GM23338 (cell line): ENCODE data around the gene MDGA2. TPM values are rescaled to one million over a fixed set of nuclear protein-coding genes. Genes with fewer than 3 reads are reported as not detected.

ENCODE experiments used
- ATAC-seq: fragments of 200-7000 bp; cut with Tn5 transposase; 3 replicates; pipeline ENCODE4 v1.9.1; 2020
- DNase-seq: peaks from one replicate; pipeline ENCODE4 v3.0.0-alpha.2; 2015; ENCODE audit warnings: low spot score
- H2AFZ ChIP-seq: fragments of 200-600 bp; sonication (generic); 2 replicates; pipeline ENCODE4 v1.8.0; 2016; ENCODE audit warnings: antibody characterized with exemption, mild to moderate bottlenecking, moderate library complexity
- H3F3A ChIP-seq: fragments of 200-600 bp; sonication (generic); replicated peaks from 2 replicates; pipeline ENCODE4 v1.8.0; 2017; ENCODE audit warnings: antibody characterized with exemption, mixed run types, low read depth
- H3K27ac ChIP-seq: fragments of 200-600 bp; sonication (generic); 2 replicates; pipeline ENCODE4 v1.6.1; 2016; ENCODE audit warnings: low read depth
- H3K27me3 ChIP-seq: fragments of 200-600 bp; sonication (generic); 2 replicates; pipeline ENCODE4 v1.8.0; 2016; ENCODE audit warnings: mild to moderate bottlenecking, mixed run types, moderate library complexity; ENCODE audit not compliant: insufficient read depth
- H3K36me3 ChIP-seq: fragments of 200-600 bp; sonication (generic); 2 replicates; pipeline ENCODE4 v1.8.0; 2016; ENCODE audit warnings: mild to moderate bottlenecking; ENCODE audit not compliant: insufficient read depth
- H3K4me1 ChIP-seq: fragments of 200-600 bp; sonication (generic); 2 replicates; pipeline ENCODE4 v1.8.0; 2016; ENCODE audit warnings: mild to moderate bottlenecking, moderate library complexity; ENCODE audit not compliant: insufficient read depth
- H3K4me2 ChIP-seq: fragments of 200-600 bp; sonication (generic); 2 replicates; pipeline ENCODE4 v1.7.1; 2017; ENCODE audit warnings: mixed run types
- H3K4me3 ChIP-seq: fragments of 200-600 bp; sonication (generic); 2 replicates; pipeline ENCODE4 v1.6.1; 2016; ENCODE audit warnings: mixed run types
- H3K79me2 ChIP-seq: fragments of 200-600 bp; sonication (generic); replicated peaks from 2 replicates; pipeline ENCODE4 v1.8.0; 2017; ENCODE audit warnings: mild to moderate bottlenecking; ENCODE audit not compliant: insufficient read depth
- H3K9me2 ChIP-seq: fragments of 200-600 bp; sonication (generic); 2 replicates; pipeline ENCODE4 v1.8.0; 2017; ENCODE audit not compliant: insufficient read depth
- H4K20me1 ChIP-seq: fragments of 200-600 bp; sonication (generic); replicated peaks from 2 replicates; pipeline ENCODE4 v1.8.0; 2017; ENCODE audit warnings: mild to moderate bottlenecking; ENCODE audit not compliant: insufficient read depth
- H3K27ac Mint-ChIP-seq: 2 replicates; pipeline ENCODE4 v1.8.0; 2020; ENCODE audit warnings: inconsistent platforms, mild to moderate bottlenecking, moderate library complexity, mixed read lengths
- H3K27me3 Mint-ChIP-seq: 3 replicates; pipeline ENCODE4 v1.8.0; 2022; ENCODE audit warnings: low read depth, mild to moderate bottlenecking, moderate library complexity, mixed read lengths, inconsistent platforms; ENCODE audit not compliant: insufficient read depth, poor library complexity
- H3K36me3 Mint-ChIP-seq: 3 replicates; pipeline ENCODE4 v1.8.0; 2021; ENCODE audit warnings: low read depth, mild to moderate bottlenecking, inconsistent platforms, moderate library complexity, mixed read lengths
- H3K4me1 Mint-ChIP-seq: 3 replicates; pipeline ENCODE4 v1.8.0; 2020; ENCODE audit warnings: mild to moderate bottlenecking, inconsistent platforms, mixed read lengths
- H3K4me3 Mint-ChIP-seq: 3 replicates; pipeline ENCODE4 v1.8.0; 2021; ENCODE audit warnings: moderate library complexity, mild to moderate bottlenecking, inconsistent platforms, mixed read lengths
- H3K9me3 Mint-ChIP-seq: 3 replicates; pipeline ENCODE4 v1.8.0; 2020; ENCODE audit warnings: moderate library complexity, mild to moderate bottlenecking, inconsistent platforms, mixed read lengths
- CREB1 ChIP-seq: fragments of 250-450 bp; sonication (Bioruptor Pico); IDR thresholded peaks from 2 replicates; pipeline ENCODE4 v1.5.0; 2020; ENCODE audit warnings: low read depth, mild to moderate bottlenecking, moderate library complexity
- EZH2phosphoT487 ChIP-seq: fragments of 200-600 bp; sonication (generic); IDR thresholded peaks from one replicate; pipeline ENCODE4 v1.8.1; 2018; ENCODE audit warnings: antibody characterized with exemption; ENCODE audit not compliant: unreplicated experiment
- JUNB ChIP-seq: IDR thresholded peaks from one replicate; pipeline ENCODE4 v1.6.1; 2016; ENCODE audit warnings: antibody characterized with exemption; ENCODE audit not compliant: unreplicated experiment
- POLR2AphosphoS5 ChIP-seq: IDR thresholded peaks from 2 replicates; pipeline ENCODE4 v1.6.1; 2016; ENCODE audit warnings: antibody characterized with exemption, low read depth
- ZNF114 ChIP-seq: fragments of 250-450 bp; sonication (Bioruptor Pico); IDR thresholded peaks from 2 replicates; pipeline ENCODE4 v1.5.0; 2020; ENCODE audit warnings: mild to moderate bottlenecking, moderate library complexity
- ZNF331 ChIP-seq: fragments of 250-450 bp; sonication (Bioruptor Pico); IDR thresholded peaks from 2 replicates; pipeline ENCODE4 v1.5.0; 2020; ENCODE audit warnings: low read depth, mild to moderate bottlenecking, moderate library complexity
- polyA plus RNA-seq: library from polyadenylated mRNA; unstranded; fragments of >200 nt; fragmentation: Nextera tagmentation; extraction: Ambion mirVana; gene quantifications from 2 replicates; pipeline ENCODE4 v1.2.1, GENCODE V29; 2016
- total RNA-seq: library from RNA; depleted of rRNA; stranded (reverse); fragments of >200 nt; shearing (Covaris generic); gene quantifications from 2 replicates; pipeline ENCODE4 v1.2.3, GENCODE V29; 2014
- TF ChIP-seq, protein P1 (sequence below), 2 experiments: fragments of 200-600 bp in 1 of 2; sonication (generic) in 1 of 2; conservative IDR thresholded peaks; 2 replicates each; pipeline versions ENCODE4 v1.5.1 to v1.6.1; 2016 to 2017; ENCODE audit warnings: antibody characterized with exemption in 2 of 2, low read depth in 2 of 2, mild to moderate bottlenecking in 2 of 2, moderate library complexity in 1 of 2
- TF ChIP-seq, protein P2 (sequence below): IDR thresholded peaks from one replicate; pipeline ENCODE4 v1.6.1; 2018; ENCODE audit warnings: antibody characterized with exemption; ENCODE audit not compliant: unreplicated experiment

MDGA2 gene
- total and polyA plus RNA-seq, 2 experiments from 2014 or later, result 0.68 to 1.7 TPM

DNA sequence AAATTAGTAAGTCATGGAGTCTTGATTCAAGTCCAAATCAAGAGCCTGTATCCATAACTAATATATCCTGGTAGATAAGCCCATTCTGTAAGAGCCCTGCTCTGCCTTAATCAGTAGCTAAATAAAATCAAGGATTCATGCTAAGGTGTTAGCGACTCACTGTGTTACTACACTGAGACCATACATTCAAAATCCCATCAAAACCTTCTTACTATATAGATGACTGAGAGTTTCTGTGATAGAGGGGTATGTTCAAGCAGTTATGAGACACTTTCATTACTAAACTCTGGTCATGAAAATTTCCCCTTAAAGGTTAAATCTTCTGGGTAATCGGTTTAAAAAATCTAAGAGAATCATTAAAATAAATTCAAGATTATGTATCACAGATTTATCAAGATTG is 78.5 kb downstream of the MDGA2 start (continued):
- TF ChIP-seq, protein P1, sequence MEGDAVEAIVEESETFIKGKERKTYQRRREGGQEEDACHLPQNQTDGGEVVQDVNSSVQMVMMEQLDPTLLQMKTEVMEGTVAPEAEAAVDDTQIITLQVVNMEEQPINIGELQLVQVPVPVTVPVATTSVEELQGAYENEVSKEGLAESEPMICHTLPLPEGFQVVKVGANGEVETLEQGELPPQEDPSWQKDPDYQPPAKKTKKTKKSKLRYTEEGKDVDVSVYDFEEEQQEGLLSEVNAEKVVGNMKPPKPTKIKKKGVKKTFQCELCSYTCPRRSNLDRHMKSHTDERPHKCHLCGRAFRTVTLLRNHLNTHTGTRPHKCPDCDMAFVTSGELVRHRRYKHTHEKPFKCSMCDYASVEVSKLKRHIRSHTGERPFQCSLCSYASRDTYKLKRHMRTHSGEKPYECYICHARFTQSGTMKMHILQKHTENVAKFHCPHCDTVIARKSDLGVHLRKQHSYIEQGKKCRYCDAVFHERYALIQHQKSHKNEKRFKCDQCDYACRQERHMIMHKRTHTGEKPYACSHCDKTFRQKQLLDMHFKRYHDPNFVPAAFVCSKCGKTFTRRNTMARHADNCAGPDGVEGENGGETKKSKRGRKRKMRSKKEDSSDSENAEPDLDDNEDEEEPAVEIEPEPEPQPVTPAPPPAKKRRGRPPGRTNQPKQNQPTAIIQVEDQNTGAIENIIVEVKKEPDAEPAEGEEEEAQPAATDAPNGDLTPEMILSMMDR (conservative IDR thresholded peaks at IDR 0.05; ENCODE audit: low read depth in 2 of 2), result no peak

DNA sequence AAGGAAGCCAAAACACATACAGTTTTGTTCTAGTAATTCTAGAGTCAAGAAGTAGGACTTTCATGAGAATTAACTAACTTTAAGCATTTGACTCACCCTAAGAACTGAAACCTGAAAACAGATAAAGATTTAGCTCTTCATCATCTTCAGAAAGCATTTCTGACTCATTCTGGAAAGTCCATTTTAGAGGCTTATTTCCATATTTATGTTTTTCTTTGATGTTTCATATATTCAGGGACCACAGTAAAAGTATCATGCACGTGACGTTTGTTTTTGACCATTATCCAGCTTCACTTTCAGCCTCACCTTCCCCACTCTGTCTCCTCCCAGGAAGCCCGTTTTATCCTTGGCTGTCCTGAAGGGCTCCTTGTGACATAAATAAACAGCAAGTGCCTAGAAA is 79.2 kb downstream of the MDGA2 start:
- no peak overlapping the region for H3K27ac ChIP-seq
- no peaks in the 10 kb centered on the region for H3K36me3 Mint-ChIP-seq
- no peak for DNase-seq
- H3K4me2 ChIP-seq, result no peak overlapping the region
- H2AFZ ChIP-seq, result no peak overlapping the region
- H3K4me1 Mint-ChIP-seq, result no peaks in the 10 kb centered on the region
- no peaks in the 10 kb centered on the region for H3K9me3 Mint-ChIP-seq
- H3K4me1 ChIP-seq, result no peaks in the 10 kb centered on the region
- no peak overlapping the region for H3K27ac Mint-ChIP-seq
- no peaks in the 10 kb centered on the region for H3K9me2 ChIP-seq
- no peak for TF ChIP-seq CREB1 (CRISPR knock-in tag)
- TF ChIP-seq, protein P2, sequence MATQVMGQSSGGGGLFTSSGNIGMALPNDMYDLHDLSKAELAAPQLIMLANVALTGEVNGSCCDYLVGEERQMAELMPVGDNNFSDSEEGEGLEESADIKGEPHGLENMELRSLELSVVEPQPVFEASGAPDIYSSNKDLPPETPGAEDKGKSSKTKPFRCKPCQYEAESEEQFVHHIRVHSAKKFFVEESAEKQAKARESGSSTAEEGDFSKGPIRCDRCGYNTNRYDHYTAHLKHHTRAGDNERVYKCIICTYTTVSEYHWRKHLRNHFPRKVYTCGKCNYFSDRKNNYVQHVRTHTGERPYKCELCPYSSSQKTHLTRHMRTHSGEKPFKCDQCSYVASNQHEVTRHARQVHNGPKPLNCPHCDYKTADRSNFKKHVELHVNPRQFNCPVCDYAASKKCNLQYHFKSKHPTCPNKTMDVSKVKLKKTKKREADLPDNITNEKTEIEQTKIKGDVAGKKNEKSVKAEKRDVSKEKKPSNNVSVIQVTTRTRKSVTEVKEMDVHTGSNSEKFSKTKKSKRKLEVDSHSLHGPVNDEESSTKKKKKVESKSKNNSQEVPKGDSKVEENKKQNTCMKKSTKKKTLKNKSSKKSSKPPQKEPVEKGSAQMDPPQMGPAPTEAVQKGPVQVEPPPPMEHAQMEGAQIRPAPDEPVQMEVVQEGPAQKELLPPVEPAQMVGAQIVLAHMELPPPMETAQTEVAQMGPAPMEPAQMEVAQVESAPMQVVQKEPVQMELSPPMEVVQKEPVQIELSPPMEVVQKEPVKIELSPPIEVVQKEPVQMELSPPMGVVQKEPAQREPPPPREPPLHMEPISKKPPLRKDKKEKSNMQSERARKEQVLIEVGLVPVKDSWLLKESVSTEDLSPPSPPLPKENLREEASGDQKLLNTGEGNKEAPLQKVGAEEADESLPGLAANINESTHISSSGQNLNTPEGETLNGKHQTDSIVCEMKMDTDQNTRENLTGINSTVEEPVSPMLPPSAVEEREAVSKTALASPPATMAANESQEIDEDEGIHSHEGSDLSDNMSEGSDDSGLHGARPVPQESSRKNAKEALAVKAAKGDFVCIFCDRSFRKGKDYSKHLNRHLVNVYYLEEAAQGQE, result no peak
- TF ChIP-seq ZNF331 (CRISPR knock-in tag), result no peak
- TF ChIP-seq EZH2phosphoT487, result no peak
- TF ChIP-seq POLR2AphosphoS5, result no peak
- no peak for TF ChIP-seq JUNB
- TF ChIP-seq, protein P1 (conservative IDR thresholded peaks at IDR 0.05; ENCODE audit: low read depth in 2 of 2), result no peak
- no peak for TF ChIP-seq ZNF114 (CRISPR knock-in tag)
- peaks cover 2% of the 10 kb centered on the region for H3K27me3 Mint-ChIP-seq
- no peak for ATAC-seq
- no peaks in the 10 kb centered on the region for H3K27me3 ChIP-seq
- H3K79me2 ChIP-seq, result no peaks in the 10 kb centered on the region
- H3K4me3 Mint-ChIP-seq, result no peak overlapping the region
- H3K4me3 ChIP-seq, result no peak overlapping the region
- H4K20me1 ChIP-seq, result no peaks in the 10 kb centered on the region
- no peaks in the 10 kb centered on the region for H3K36me3 ChIP-seq
- H3F3A ChIP-seq, result no peaks in the 10 kb centered on the region
